Measurements from ENCODE around the gene ZBTB16.

The ZBTB16 gene

DNA sequence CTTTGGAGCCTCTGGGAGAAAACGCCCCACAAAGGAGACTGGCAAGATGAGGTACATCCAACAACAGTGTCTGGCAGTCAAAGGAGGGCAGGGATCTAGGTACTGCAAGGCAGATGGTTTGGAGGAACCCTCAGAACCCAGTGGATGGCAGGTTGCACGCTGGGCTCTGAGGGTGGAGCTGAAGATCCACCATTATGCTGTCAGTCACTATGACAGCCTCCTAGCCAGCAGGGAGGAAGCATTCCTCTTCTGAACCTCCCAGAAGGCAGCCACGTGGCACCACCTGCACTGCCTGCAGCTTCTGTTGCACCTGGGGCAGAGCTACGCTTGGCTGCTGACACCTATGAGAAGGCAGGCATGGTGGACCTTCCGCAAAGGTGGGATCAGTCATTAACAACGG lies 44.4 kb upstream of the ZBTB16 start:
- no peak overlapping the region for H3K27ac ChIP-seq (ENCODE audit: extremely low read depth, low read depth, low read length)
- H3K4me3 ChIP-seq (ENCODE audit: low read depth, low read length) = no peak overlapping the region
- H3K36me3 ChIP-seq (ENCODE audit: control insufficient read depth in 2 of 2, insufficient read depth in 1 of 2, low read length in 2 of 2) = no peaks in the 10 kb centered on the region
- ChIA-PET CTCF (interaction anchor here (1.0 to 2.4 kb wide), 4 partner anchors 21 to 247 kb away, joined by 3 to 15 read pairs (median 8); no protein-coding TSS in a partner anchor), POLR2A (interaction anchor here (0.7 kb wide), 1 partner anchor 166 kb away, joined by 3 read pairs; no protein-coding TSS in a partner anchor)
- H3K9me3 ChIP-seq (ENCODE audit: control insufficient read depth, insufficient read depth, low read depth, low read length) = no peaks in the 10 kb centered on the region
- TF ChIP-seq HOXC10 (CRISPR knock-in tag; IDR thresholded peaks at IDR 0.05) = no peak
- TF ChIP-seq GLI2 (tag by site-specific recombination; IDR thresholded peaks at IDR 0.05; ENCODE audit: borderline replicate concordance, low read depth) = no peak
- TF ChIP-seq ZNF473 (tag by site-specific recombination; IDR thresholded peaks at IDR 0.05) = no peak
- no peak for TF ChIP-seq ZNF148 (tag by site-specific recombination; IDR thresholded peaks at IDR 0.05; ENCODE audit: borderline replicate concordance)
- TF ChIP-seq MEIS1 (CRISPR knock-in tag; IDR thresholded peaks at IDR 0.05; ENCODE audit: borderline replicate concordance) = no peak
- no peak for TF ChIP-seq BCL11B (tag by site-specific recombination; IDR thresholded peaks at IDR 0.05; ENCODE audit: low read depth)
- no peak for TF ChIP-seq ZNF16 (tag by site-specific recombination; IDR thresholded peaks at IDR 0.05; ENCODE audit: low read depth)
- TF ChIP-seq, protein P1, sequence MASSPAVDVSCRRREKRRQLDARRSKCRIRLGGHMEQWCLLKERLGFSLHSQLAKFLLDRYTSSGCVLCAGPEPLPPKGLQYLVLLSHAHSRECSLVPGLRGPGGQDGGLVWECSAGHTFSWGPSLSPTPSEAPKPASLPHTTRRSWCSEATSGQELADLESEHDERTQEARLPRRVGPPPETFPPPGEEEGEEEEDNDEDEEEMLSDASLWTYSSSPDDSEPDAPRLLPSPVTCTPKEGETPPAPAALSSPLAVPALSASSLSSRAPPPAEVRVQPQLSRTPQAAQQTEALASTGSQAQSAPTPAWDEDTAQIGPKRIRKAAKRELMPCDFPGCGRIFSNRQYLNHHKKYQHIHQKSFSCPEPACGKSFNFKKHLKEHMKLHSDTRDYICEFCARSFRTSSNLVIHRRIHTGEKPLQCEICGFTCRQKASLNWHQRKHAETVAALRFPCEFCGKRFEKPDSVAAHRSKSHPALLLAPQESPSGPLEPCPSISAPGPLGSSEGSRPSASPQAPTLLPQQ (tag by site-specific recombination; IDR thresholded peaks at IDR 0.05) = no peak
- TF ChIP-seq ZNF366 (tag by site-specific recombination; conservative IDR thresholded peaks at IDR 0.05) = no peak
- TF ChIP-seq ZNF214 (tag by site-specific recombination; IDR thresholded peaks at IDR 0.05; ENCODE audit: borderline replicate concordance) = no peak
- no peak for TF ChIP-seq ZNF48 (tag by site-specific recombination; IDR thresholded peaks at IDR 0.05)
- TF ChIP-seq, protein P2, sequence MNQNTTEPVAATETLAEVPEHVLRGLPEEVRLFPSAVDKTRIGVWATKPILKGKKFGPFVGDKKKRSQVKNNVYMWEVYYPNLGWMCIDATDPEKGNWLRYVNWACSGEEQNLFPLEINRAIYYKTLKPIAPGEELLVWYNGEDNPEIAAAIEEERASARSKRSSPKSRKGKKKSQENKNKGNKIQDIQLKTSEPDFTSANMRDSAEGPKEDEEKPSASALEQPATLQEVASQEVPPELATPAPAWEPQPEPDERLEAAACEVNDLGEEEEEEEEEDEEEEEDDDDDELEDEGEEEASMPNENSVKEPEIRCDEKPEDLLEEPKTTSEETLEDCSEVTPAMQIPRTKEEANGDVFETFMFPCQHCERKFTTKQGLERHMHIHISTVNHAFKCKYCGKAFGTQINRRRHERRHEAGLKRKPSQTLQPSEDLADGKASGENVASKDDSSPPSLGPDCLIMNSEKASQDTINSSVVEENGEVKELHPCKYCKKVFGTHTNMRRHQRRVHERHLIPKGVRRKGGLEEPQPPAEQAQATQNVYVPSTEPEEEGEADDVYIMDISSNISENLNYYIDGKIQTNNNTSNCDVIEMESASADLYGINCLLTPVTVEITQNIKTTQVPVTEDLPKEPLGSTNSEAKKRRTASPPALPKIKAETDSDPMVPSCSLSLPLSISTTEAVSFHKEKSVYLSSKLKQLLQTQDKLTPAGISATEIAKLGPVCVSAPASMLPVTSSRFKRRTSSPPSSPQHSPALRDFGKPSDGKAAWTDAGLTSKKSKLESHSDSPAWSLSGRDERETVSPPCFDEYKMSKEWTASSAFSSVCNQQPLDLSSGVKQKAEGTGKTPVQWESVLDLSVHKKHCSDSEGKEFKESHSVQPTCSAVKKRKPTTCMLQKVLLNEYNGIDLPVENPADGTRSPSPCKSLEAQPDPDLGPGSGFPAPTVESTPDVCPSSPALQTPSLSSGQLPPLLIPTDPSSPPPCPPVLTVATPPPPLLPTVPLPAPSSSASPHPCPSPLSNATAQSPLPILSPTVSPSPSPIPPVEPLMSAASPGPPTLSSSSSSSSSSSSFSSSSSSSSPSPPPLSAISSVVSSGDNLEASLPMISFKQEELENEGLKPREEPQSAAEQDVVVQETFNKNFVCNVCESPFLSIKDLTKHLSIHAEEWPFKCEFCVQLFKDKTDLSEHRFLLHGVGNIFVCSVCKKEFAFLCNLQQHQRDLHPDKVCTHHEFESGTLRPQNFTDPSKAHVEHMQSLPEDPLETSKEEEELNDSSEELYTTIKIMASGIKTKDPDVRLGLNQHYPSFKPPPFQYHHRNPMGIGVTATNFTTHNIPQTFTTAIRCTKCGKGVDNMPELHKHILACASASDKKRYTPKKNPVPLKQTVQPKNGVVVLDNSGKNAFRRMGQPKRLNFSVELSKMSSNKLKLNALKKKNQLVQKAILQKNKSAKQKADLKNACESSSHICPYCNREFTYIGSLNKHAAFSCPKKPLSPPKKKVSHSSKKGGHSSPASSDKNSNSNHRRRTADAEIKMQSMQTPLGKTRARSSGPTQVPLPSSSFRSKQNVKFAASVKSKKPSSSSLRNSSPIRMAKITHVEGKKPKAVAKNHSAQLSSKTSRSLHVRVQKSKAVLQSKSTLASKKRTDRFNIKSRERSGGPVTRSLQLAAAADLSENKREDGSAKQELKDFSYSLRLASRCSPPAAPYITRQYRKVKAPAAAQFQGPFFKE (tag by site-specific recombination; IDR thresholded peaks at IDR 0.05; ENCODE audit: borderline replicate concordance) = no peak
- TF ChIP-seq, protein P3, sequence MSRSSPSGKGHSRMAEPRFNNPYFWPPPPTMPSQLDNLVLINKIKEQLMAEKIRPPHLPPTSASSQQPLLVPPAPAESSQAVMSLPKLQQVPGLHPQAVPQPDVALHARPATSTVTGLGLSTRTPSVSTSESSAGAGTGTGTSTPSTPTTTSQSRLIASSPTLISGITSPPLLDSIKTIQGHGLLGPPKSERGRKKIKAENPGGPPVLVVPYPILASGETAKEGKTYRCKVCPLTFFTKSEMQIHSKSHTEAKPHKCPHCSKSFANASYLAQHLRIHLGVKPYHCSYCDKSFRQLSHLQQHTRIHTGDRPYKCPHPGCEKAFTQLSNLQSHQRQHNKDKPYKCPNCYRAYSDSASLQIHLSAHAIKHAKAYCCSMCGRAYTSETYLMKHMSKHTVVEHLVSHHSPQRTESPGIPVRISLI (tag by site-specific recombination; IDR thresholded peaks at IDR 0.05) = no peak
- no peak for TF ChIP-seq ZNF335 (tag by site-specific recombination; conservative IDR thresholded peaks at IDR 0.05)
- TF ChIP-seq MZF1 (tag by site-specific recombination; IDR thresholded peaks at IDR 0.05; ENCODE audit: borderline replicate concordance) = no peak
- TF ChIP-seq ZNF624 (tag by site-specific recombination; IDR thresholded peaks at IDR 0.05) = no peak
- no peak for TF ChIP-seq ZNF19 (tag by site-specific recombination; IDR thresholded peaks at IDR 0.05; ENCODE audit: low read depth)
- no peak for TF ChIP-seq ZNF433 (tag by site-specific recombination; IDR thresholded peaks at IDR 0.05; ENCODE audit: low read depth)
- TF ChIP-seq GLIS1 (tag by site-specific recombination; IDR thresholded peaks at IDR 0.05) = no peak
- TF ChIP-seq ZNF660 (tag by site-specific recombination; IDR thresholded peaks at IDR 0.05) = no peak
- no peaks in the 10 kb centered on the region for H3K4me1 ChIP-seq (ENCODE audit: control insufficient read depth, insufficient read depth, low read length)

All from HEK293 (cell line).